Activated CD8-positive, alpha-beta T cell treated with anti-CD3 and anti-CD28 coated beads, Interleukin-2, amount 10 ng/mL, durations not matched to agents 7 days and 5 days (primary cell): Measurements from ENCODE around the gene CEP68. TPM values are rescaled to one million over a fixed set of nuclear protein-coding genes. Genes with fewer than 3 reads are reported as not detected.

ENCODE experiments used
- ATAC-seq: fragments of 150-1000 bp; cut with Tn5 transposase; one replicate; pipeline ENCODE4 v1.10.0; 2021; ENCODE audit warnings: moderate library complexity
- CTCF ChIA-PET: fragments of 350-600 bp; sonication (Branson Sonifier 250); formaldehyde crosslinking; loops from one replicate; lab custom pipeline; 2021; ENCODE audit warnings: antibody characterized with exemption; lab: Charles Lee
- POLR2A ChIA-PET: fragments of 350-600 bp; sonication (Branson Sonifier 250); formaldehyde crosslinking; loops from one replicate; lab custom pipeline; 2021; ENCODE audit warnings: antibody characterized with exemption; lab: Charles Lee
- DNase-seq: peaks from one replicate; pipeline ENCODE4 v3.0.0-alpha.2; 2020
- H3K27ac Mint-ChIP-seq: one replicate; pipeline ENCODE4 v1.8.0; 2021; ENCODE audit warnings: mild to moderate bottlenecking, mixed read lengths
- H3K27me3 Mint-ChIP-seq: one replicate; pipeline ENCODE4 v1.8.0; 2021; ENCODE audit warnings: low read depth, mixed read lengths
- H3K36me3 Mint-ChIP-seq: one replicate; pipeline ENCODE4 v1.8.0; 2021; ENCODE audit warnings: low read depth, mixed read lengths
- H3K4me1 Mint-ChIP-seq: one replicate; pipeline ENCODE4 v1.8.0; 2021; ENCODE audit warnings: low read depth, mixed read lengths
- H3K4me3 Mint-ChIP-seq: one replicate; pipeline ENCODE4 v1.8.0; 2021; ENCODE audit warnings: mild to moderate bottlenecking, mixed read lengths
- H3K9me3 Mint-ChIP-seq: one replicate; pipeline ENCODE4 v1.8.0; 2022; ENCODE audit warnings: mixed read lengths; ENCODE audit not compliant: insufficient read depth
- total RNA-seq, 2 experiments: library from RNA; stranded (reverse); gene quantifications; one replicate each; pipeline ENCODE4 v1.2.3, GENCODE V29; 2021

Gene CEP68
- total RNA-seq, 2 experiments from 2014 or later: 8.1 to 9.7 TPM

- POLR2A ChIA-PET: no interaction called here
- H3K27me3 Mint-ChIP-seq: peaks cover 4% of the 10 kb centered on the region
- no peak overlapping the region for H3K27ac Mint-ChIP-seq
- peaks cover 4% of the 10 kb centered on the region for H3K36me3 Mint-ChIP-seq
- H3K9me3 Mint-ChIP-seq: no peaks in the 10 kb centered on the region
- ATAC-seq (no peak), DNase-seq (no peak)
- H3K4me3 Mint-ChIP-seq: no peak overlapping the region
- peaks cover 6% of the 10 kb centered on the region for H3K4me1 Mint-ChIP-seq
- CTCF ChIA-PET: interaction anchor here (1.9 to 3.4 kb wide), 4 partner anchors 35 to 93 kb away, joined by 4 to 18 read pairs (median 9); partner anchors contain the start of gene ACTR2
These were observed 77.9 kb downstream of the CEP68 start for GRCh38 chr2:65134158-65134557.

- ATAC-seq: no peak
- no peak overlapping the region for H3K27ac Mint-ChIP-seq
- DNase-seq: no peak
- ChIA-PET POLR2A (no interaction called here), CTCF (interaction anchor here (1.1 to 1.7 kb wide), 3 partner anchors 33 to 71 kb away, joined by 3 to 5 read pairs (median 4); no protein-coding TSS in a partner anchor)
- H3K4me3 Mint-ChIP-seq: no peak overlapping the region
- peaks cover 1% of the 10 kb centered on the region for H3K4me1 Mint-ChIP-seq
- H3K9me3 Mint-ChIP-seq: no peaks in the 10 kb centered on the region
- no peaks in the 10 kb centered on the region for H3K36me3 Mint-ChIP-seq
- peaks cover 4% of the 10 kb centered on the region for H3K27me3 Mint-ChIP-seq
These were observed 80.0 kb downstream of the CEP68 start for GRCh38 chr2:65136253-65136652.

Other genes with a start within 250 kb of the CEP68 start
- 10 to 100 TPM; 48.8 to 50.1 TPM for gene SLC1A4, start 67.0 kb upstream of the CEP68 start, total RNA-seq
- 10 to 100 TPM; 58.7 to 62.7 TPM for gene RAB1A, start 73.7 kb downstream of the CEP68 start, total RNA-seq
- gene ACTR2, start 171.4 kb downstream of the CEP68 start, total RNA-seq: 100 to 1,000 TPM; 478 to 493 TPM